PC-3 (cell line): ENCODE data around the gene OR8A1. TPM values are rescaled to one million over a fixed set of nuclear protein-coding genes. Genes with fewer than 3 reads are reported as not detected.
"Not testable (repeated sequence)": the region's sequence is repeated elsewhere in the genome, so short reads cannot be mapped to it uniquely, and the experiment has no call there.

ENCODE experiments used
- ATAC-seq: fragments of 200-7000 bp; cut with Tn5 transposase; 2 replicates; pipeline ENCODE4 v1.9.1; 2020; ENCODE audit warnings: mild to moderate bottlenecking, moderate library complexity
- BruUV-seq: library from RNA; stranded (reverse); fragments of 400-500 nt; replicated peaks from 2 replicates; lab custom pipeline; 2021; lab: Mats Ljungman, UMichigan
- CTCF ChIA-PET: fragments of 300-600 bp; sonication (Branson Sonifier 250); formaldehyde crosslinking; loops from one replicate; lab custom pipeline; 2022; ENCODE audit warnings: antibody characterized with exemption; lab: Charles Lee
- POLR2A ChIA-PET: fragments of 300-600 bp; sonication (Branson Sonifier 250); formaldehyde crosslinking; loops from one replicate; lab custom pipeline; 2022; ENCODE audit warnings: antibody characterized with exemption; ENCODE audit not compliant: unreplicated experiment; lab: Charles Lee
- DNase-seq: peaks from one replicate; pipeline ENCODE4 v3.0.0-alpha.2; 2015
- H2AFZ ChIP-seq: fragments of 300-600 bp; sonication (generic); 2 replicates; pipeline ENCODE4 v1.6.0; 2016; ENCODE audit warnings: antibody characterized with exemption, low read length
- H3F3A ChIP-seq: fragments of 300-600 bp; sonication (generic); one replicate; pipeline ENCODE4 v1.6.0; 2017; ENCODE audit warnings: antibody characterized with exemption, low read length, control low read depth, mild to moderate bottlenecking; ENCODE audit not compliant: unreplicated experiment
- H3K27ac ChIP-seq: fragments of 300-600 bp; sonication (generic); 2 replicates; pipeline ENCODE4 v1.5.1; 2016; ENCODE audit warnings: mild to moderate bottlenecking, low read length
- H3K27me3 ChIP-seq: fragments of 300-600 bp; sonication (generic); 2 replicates; pipeline ENCODE4 v1.6.1; 2016; ENCODE audit warnings: low read length, mixed read lengths
- H3K36me3 ChIP-seq: fragments of 300-600 bp; sonication (generic); 2 replicates; pipeline ENCODE4 v1.6.1; 2016; ENCODE audit warnings: low read depth, mixed run types, low read length, mixed read lengths
- H3K4me1 ChIP-seq: fragments of 300-600 bp; sonication (generic); 2 replicates; pipeline ENCODE4 v1.5.1; 2016; ENCODE audit warnings: low read length; ENCODE audit not compliant: insufficient read depth
- H3K4me2 ChIP-seq: fragments of 300-600 bp; sonication (generic); 2 replicates; pipeline ENCODE4 v1.6.0; 2016; ENCODE audit warnings: low read length
- H3K4me3 ChIP-seq: fragments of 300-600 bp; sonication (generic); 2 replicates; pipeline ENCODE4 v1.5.1; 2016; ENCODE audit warnings: mild to moderate bottlenecking, low read length, mixed read lengths
- H3K79me2 ChIP-seq: fragments of 300-600 bp; sonication (generic); 2 replicates; pipeline ENCODE4 v1.6.1; 2017; ENCODE audit warnings: low read length, mixed read lengths
- H3K9ac ChIP-seq: fragments of 300-600 bp; sonication (generic); 2 replicates; pipeline ENCODE4 v1.6.0; 2016; ENCODE audit warnings: mild to moderate bottlenecking, low read length
- H3K9me2 ChIP-seq: fragments of 300-600 bp; sonication (generic); replicated peaks from 2 replicates; pipeline ENCODE4 v1.6.1; 2016; ENCODE audit warnings: mixed run types, low read length, mixed read lengths
- H3K9me3 ChIP-seq: fragments of 300-600 bp; sonication (generic); 2 replicates; pipeline ENCODE4 v1.6.1; 2016; ENCODE audit warnings: low read length, mixed read lengths
- H4K20me1 ChIP-seq: fragments of 300-600 bp; sonication (generic); 2 replicates; pipeline ENCODE4 v1.6.1; 2016; ENCODE audit warnings: low read length, mixed read lengths
- CTCF ChIP-seq: fragments of 300-600 bp; sonication (generic); conservative IDR thresholded peaks from 2 replicates; pipeline ENCODE4 v1.5.1; 2017; ENCODE audit warnings: antibody characterized with exemption, low read depth, mild to moderate bottlenecking, low read length
- EZH2 ChIP-seq: fragments of 300-600 bp; sonication (generic); IDR thresholded peaks from one replicate; pipeline ENCODE4 v1.6.1; 2017; ENCODE audit warnings: antibody characterized with exemption, mild to moderate bottlenecking, low read length; ENCODE audit not compliant: unreplicated experiment
- EZH2phosphoT487 ChIP-seq: fragments of 300-600 bp; sonication (generic); IDR thresholded peaks from 2 replicates; pipeline ENCODE4 v1.6.1; 2018; ENCODE audit warnings: mild to moderate bottlenecking, antibody characterized with exemption, low read length, borderline replicate concordance
- intact Hi-C: fragments of 100-400 bp; cut with micrococcal nuclease; formaldehyde crosslinking; loops from 2 replicates; pipeline ENCODE4 v1.9.0; 2023
- total RNA-seq: library from RNA; depleted of rRNA; stranded (reverse); fragments of >200 nt; gene quantifications from 2 replicates; pipeline ENCODE4 v1.2.3, GENCODE V29; 2014

The OR8A1 gene
- total RNA-seq, 1 experiment from 2014 or later, result 0.04 TPM

DNA sequence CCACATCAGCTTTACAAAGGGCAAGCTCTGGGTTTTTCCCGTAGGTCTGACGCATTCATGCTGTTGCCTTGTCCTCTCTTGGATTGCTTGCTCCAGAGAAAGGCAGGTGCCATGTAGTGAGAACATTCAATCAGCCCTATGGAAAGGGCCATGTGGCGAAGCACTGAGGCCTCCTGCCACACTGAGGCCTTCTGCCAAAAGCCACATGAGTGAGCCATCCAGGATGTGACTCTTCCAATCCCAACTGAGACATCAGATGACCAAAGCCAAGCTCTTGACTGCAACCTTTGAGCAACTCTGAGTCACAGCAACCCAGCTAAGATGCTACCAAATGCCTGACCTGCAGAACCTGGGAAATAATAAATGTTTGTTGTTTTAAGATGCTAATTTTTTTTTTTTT lies 32.4 kb downstream of the OR8A1 start:
- BruUV-seq, result no TSS peak
- Histone ChIP-seq H4K20me1 (no peaks in the 10 kb centered on the region), H3K36me3 (no peaks in the 10 kb centered on the region), H3K4me2 (peak overlapping the region; percentile 4; the same call in 1 of the 2 replicates), H3K9me2 (no peaks in the 10 kb centered on the region), H3K27me3 (peaks cover 8% of the 10 kb centered on the region; the same call in 1 of the 2 replicates), H3K27ac (peak overlapping the region; percentile 51), H3K4me1 (peaks cover 19% of the 10 kb centered on the region), H3K4me3 (no peak overlapping the region), H3K79me2 (no peaks in the 10 kb centered on the region), H3F3A (no peaks in the 10 kb centered on the region), H2AFZ (no peak overlapping the region), H3K9ac (no peak overlapping the region), H3K9me3 (no peaks in the 10 kb centered on the region)
- ATAC-seq, result peak; percentile 88
- ChIA-PET POLR2A (interaction anchor here (0.7 kb wide), 1 partner anchor 20 kb away, joined by 5 read pairs; no protein-coding TSS in a partner anchor), CTCF (interaction anchor here (0.5 to 1.0 kb wide), 2 partner anchors 186 to 198 kb away, joined by 3 read pairs; no protein-coding TSS in a partner anchor)
- TF ChIP-seq EZH2, result no peak
- TF ChIP-seq EZH2phosphoT487, result no peak
- no peak for TF ChIP-seq CTCF
- intact Hi-C loops, result no loop called here
- DNase-seq, result peak; percentile 92

DNA sequence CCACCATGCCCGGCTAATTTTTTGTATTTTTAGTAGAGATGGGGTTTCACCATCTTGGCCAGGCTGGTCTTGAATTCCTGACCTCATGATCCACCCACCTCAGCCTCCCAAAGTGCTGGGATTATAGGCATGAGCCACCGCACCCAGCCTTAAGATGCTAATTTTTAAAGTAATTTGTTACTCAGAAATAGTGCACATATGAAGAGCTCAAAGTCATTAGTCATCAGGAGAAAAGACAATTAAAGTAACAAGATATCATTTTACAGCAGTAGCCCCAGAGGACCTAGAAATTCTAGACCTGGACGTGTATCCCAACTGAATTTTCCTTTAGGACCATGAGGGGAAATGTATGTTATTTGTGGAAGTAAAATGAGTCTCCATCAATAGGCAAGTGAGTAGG lies 32.9 kb downstream of the OR8A1 start:
- H3K36me3 ChIP-seq, H3K9me2 ChIP-seq, H3K79me2 ChIP-seq, BruUV-seq, H3K27me3 ChIP-seq, H3K9ac ChIP-seq, H3F3A ChIP-seq, H3K4me3 ChIP-seq, H2AFZ ChIP-seq, H3K9me3 ChIP-seq, H4K20me1 ChIP-seq, intact Hi-C loops: not testable (repeated sequence)
- peaks cover 19% of the 10 kb centered on the region for H3K4me1 ChIP-seq
- ChIA-PET POLR2A (interaction anchor here (0.7 kb wide), 1 partner anchor 20 kb away, joined by 5 read pairs; no protein-coding TSS in a partner anchor), CTCF (interaction anchor here (0.5 to 1.0 kb wide), 2 partner anchors 187 to 199 kb away, joined by 3 read pairs; no protein-coding TSS in a partner anchor)
- ATAC-seq (peak; percentile 21; the same call in 1 of the 2 replicates), DNase-seq (peak; percentile 39)
- H3K4me2 ChIP-seq, result peak overlapping the region; percentile 25; the same call in 1 of the 2 replicates
- peak overlapping the region; percentile 47 for H3K27ac ChIP-seq

DNA sequence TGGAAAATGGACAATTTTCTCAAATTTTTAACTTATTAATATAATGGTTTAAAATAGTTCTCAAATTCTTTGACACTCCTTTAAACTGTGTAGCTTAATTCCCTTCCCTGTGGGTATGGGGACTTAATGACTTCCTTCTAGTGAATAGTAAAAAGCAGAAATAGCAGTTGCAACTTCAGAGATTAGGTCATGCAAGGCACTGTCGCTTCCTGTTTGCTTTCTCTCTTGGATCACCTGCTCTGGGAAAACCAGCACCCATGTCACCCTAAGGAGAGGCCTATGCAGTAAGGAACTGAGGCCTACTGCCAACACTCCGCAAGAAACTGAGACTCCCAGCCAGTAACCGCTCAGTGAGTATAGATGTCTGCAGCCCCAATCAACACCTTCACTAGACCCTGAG lies 35.9 kb downstream of the OR8A1 start:
- ATAC-seq (no peak), DNase-seq (no peak)
- H3K27me3 ChIP-seq, result no peaks in the 10 kb centered on the region
- intact Hi-C loops, result no loop called here
- no peak overlapping the region for H2AFZ ChIP-seq
- H3K4me1 ChIP-seq, result peaks cover 19% of the 10 kb centered on the region
- no peak overlapping the region for H3K27ac ChIP-seq
- H3K36me3 ChIP-seq, result no peaks in the 10 kb centered on the region
- BruUV-seq, result no TSS peak
- no peaks in the 10 kb centered on the region for H3F3A ChIP-seq
- H3K79me2 ChIP-seq, result no peaks in the 10 kb centered on the region
- no peaks in the 10 kb centered on the region for H4K20me1 ChIP-seq
- no peaks in the 10 kb centered on the region for H3K9me2 ChIP-seq
- H3K4me3 ChIP-seq, result no peak overlapping the region
- POLR2A ChIA-PET, result no interaction called here
- TF ChIP-seq EZH2 (no peak), CTCF (no peak), EZH2phosphoT487 (no peak)
- no peak overlapping the region for H3K4me2 ChIP-seq
- H3K9me3 ChIP-seq, result no peaks in the 10 kb centered on the region
- no peak overlapping the region for H3K9ac ChIP-seq
- CTCF ChIA-PET, result interaction anchor here (0.6 kb wide), 1 partner anchor 191 kb away, joined by 3 read pairs; no protein-coding TSS in a partner anchor
